HG03521 (cell line): Measurements from ENCODE around the gene CDYL2.
"Not testable (repeated sequence)": the region's sequence is repeated elsewhere in the genome, so short reads cannot be mapped to it uniquely, and the experiment has no call there.

Experiments
- ATAC-seq: cut with Tn5 transposase; IDR thresholded peaks from one replicate; pipeline ENCODE4 v1.9.1; 2021; ENCODE audit warnings: mild to moderate bottlenecking, moderate library complexity; ENCODE audit not compliant: unreplicated experiment

The CDYL2 gene

GRCh38 chr16:80680046-80680445, 124.4 kb downstream of the CDYL2 start:
- no peak for ATAC-seq

DNA sequence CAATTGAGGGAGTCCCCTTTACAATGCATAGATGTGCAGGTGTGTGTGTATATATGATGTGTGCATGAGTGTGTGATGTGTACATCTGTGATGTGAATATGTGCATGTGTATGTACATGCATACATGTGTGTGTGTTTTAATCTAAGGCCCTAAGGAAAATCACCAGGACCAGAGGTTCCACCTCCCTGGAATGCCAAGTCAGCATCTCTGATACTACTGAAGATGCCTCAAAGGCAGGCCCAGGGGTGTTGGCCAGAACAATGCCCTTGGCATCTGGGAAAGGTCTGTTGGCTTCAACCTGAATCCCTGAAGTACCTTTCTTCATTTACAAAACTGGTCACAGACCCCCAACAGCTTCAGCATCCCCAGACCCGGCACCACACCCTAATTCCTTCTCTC, 129.5 kb downstream of the CDYL2 start:
- ATAC-seq = no peak

- ATAC-seq = no peak
Observed at GRCh38 chr16:80672379-80672778, 132.0 kb downstream of the CDYL2 start.

- peak; percentile 46 for ATAC-seq
Observed at GRCh38 chr16:80671281-80671849, 133.0 kb downstream of the CDYL2 start.

GRCh38 chr16:80670170-80670865, 134.1 kb downstream of the CDYL2 start:
- ATAC-seq = no peak

- ATAC-seq = no peak
Observed at GRCh38 chr16:80669673-80670072, 134.7 kb downstream of the CDYL2 start.

- ATAC-seq = no peak
Observed at GRCh38 chr16:80667925-80668324, 136.5 kb downstream of the CDYL2 start.

DNA sequence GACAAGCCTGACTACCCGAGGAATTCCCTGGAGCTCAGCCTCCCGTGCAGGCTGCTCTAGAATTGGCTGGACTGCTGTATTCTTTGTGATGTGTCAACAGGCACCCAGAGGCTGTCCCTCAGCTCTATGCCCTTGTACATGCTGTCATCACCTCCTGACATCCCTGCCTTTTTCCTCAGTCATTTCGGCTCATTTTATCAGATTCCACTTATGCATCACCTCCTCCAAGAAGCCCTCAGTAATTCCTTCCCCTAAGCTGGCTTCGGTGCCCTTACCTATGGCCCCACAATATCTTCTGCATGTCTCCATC, 137.2 kb downstream of the CDYL2 start:
- ATAC-seq = no peak

DNA sequence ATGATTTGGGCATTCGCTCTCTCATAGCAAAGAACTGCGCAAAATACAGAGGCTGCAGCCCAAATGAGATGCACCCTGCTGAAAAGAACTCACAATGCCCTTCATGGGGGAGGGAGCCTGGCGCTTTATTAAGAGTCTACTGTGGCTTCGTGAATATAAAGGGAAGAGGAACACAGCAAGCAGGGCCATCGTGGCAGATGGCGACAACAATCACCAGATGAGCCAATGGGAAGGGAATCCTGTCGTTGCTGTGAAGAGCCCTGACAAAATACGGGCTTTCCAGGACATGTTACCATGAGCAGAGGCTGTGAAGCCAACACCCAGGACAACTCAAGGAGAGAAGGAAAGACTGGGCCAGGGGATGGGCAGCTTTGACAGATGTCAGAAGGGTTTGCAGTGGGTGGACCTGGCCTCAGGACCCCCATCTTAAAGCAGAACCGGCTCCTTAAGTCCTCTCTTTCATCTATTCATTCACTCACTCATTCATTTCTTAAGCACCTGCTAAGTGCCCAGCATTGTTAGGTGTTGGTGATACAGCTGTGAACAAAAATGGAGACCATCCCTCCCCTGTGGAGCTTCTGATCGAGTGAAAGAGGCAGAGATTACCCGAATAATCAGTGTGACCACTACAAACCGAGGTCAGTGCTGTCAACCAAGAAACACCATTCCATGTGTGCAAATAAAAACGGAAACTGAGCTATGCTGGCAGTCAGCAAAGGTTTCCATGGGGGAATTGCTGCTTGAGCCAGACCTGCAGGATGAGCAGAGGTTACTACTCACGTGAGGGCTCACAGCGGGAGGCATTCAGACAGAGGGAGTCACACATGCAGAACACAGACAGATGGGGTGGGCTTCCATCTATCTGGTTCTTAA, 137.8 kb downstream of the CDYL2 start:
- no peak for ATAC-seq

GRCh38 chr16:80665356-80665755, 139.0 kb downstream of the CDYL2 start:
- ATAC-seq = no peak

- no peak for ATAC-seq
Observed at GRCh38 chr16:80664786-80665185, 139.6 kb downstream of the CDYL2 start.

GRCh38 chr16:80664226-80664625, 140.2 kb downstream of the CDYL2 start:
- no peak for ATAC-seq

- ATAC-seq = no peak
Observed at GRCh38 chr16:80663078-80663477, 141.3 kb downstream of the CDYL2 start.

- ATAC-seq = no peak
Observed at GRCh38 chr16:80659865-80660264, 144.5 kb downstream of the CDYL2 start.

- ATAC-seq = peak; percentile 98
Observed at GRCh38 chr16:80656711-80657150, 147.7 kb downstream of the CDYL2 start.

GRCh38 chr16:80656161-80656560, 148.2 kb downstream of the CDYL2 start:
- no peak for ATAC-seq

DNA sequence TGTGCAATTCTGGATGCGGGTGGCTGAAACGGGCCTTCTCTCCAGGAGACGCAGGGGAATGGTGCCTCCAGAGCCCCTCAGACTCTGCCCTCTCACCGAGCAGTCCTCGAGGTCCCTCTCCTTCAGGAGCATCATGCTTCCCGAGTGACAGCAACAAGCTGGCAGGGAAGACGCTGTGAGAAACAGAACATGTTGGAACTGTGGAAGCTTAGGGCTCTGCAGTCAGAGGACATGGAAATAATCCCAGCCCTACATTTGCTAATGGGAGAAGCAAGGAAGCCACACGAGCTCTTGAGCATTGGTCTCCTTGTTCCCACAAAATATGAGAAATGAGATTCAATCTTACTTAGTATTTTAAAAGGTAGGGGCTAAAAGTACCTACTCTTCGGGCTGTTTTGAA, 148.6 kb downstream of the CDYL2 start:
- ATAC-seq = no peak

- no peak for ATAC-seq
Observed at GRCh38 chr16:80654094-80654862, 150.1 kb downstream of the CDYL2 start.

- ATAC-seq = no peak
Observed at GRCh38 chr16:80652441-80652840, 152.0 kb downstream of the CDYL2 start.

GRCh38 chr16:80650281-80650680, 154.1 kb downstream of the CDYL2 start:
- ATAC-seq = not testable (repeated sequence)

GRCh38 chr16:80640316-80640715, 164.1 kb downstream of the CDYL2 start:
- ATAC-seq = no peak
